CD14-positive monocyte (primary cell): ENCODE results near the gene SLC25A46. TPM values are rescaled to one million over a fixed set of nuclear protein-coding genes. Genes with fewer than 3 reads are reported as not detected.

Experiments used
- DNase-seq, 3 donors: peaks; one replicate each; pipeline ENCODE4 v3.0.0-alpha.2; 2011 to 2022
- H2AFZ ChIP-seq: 2 replicates; pipeline ENCODE4 v1.6.0; 2012; ENCODE audit warnings: mild to moderate bottlenecking, low read depth, low read length, inconsistent platforms; ENCODE audit not compliant: insufficient read depth, poor library complexity, severe bottlenecking
- H3K27ac ChIP-seq, 2 donors: 1 replicate in 1 of 2; 2 replicates in 1 of 2; pipeline ENCODE4 v1.5.1; 2012 to 2013; ENCODE audit warnings: low read length in 2 of 2, control low read depth in 1 of 2, inconsistent platforms in 1 of 2, low read depth in 1 of 2, mild to moderate bottlenecking in 1 of 2
- H3K27me3 ChIP-seq, 2 donors: one replicate each; pipeline versions ENCODE4 v1.6.0 to v1.6.1; 2011 to 2013; ENCODE audit warnings: low read length in 2 of 2; ENCODE audit not compliant: control insufficient read depth in 2 of 2, insufficient read depth in 2 of 2
- H3K36me3 ChIP-seq, 2 donors: replicated peaks in 1 of 2; 1 replicate in 1 of 2; 2 replicates in 1 of 2; pipeline versions ENCODE4 v1.5.1 to v1.6.1; 2012 to 2013; ENCODE audit warnings: low read length in 2 of 2, control low read depth in 1 of 2, inconsistent platforms in 1 of 2, mild to moderate bottlenecking in 1 of 2; ENCODE audit not compliant: insufficient read depth in 2 of 2, control insufficient read depth in 1 of 2
- H3K4me1 ChIP-seq, 2 donors: 1 replicate in 1 of 2; 2 replicates in 1 of 2; pipeline versions ENCODE4 v1.5.1 to v1.6.1; 2012 to 2013; ENCODE audit warnings: low read length in 2 of 2, control low read depth in 1 of 2, inconsistent platforms in 1 of 2, mild to moderate bottlenecking in 1 of 2, moderate library complexity in 1 of 2; ENCODE audit not compliant: insufficient read depth in 2 of 2, control insufficient read depth in 1 of 2
- H3K4me2 ChIP-seq: replicated peaks from 2 replicates; pipeline ENCODE3; 2012; ENCODE audit warnings: low read length, moderate library complexity, mild to moderate bottlenecking; ENCODE audit not compliant: poor library complexity, severe bottlenecking; ENCODE audit errors: extremely low read depth
- H3K4me3 ChIP-seq, 3 experiments: fragments of 200-600 bp in 1 of 3; sonication (generic) in 1 of 3; replicated peaks in 1 of 3; 1 replicate in 2 of 3; 2 replicates in 1 of 3; pipeline ENCODE4 v1.5.1; 2011 to 2013; ENCODE audit warnings: low read length in 3 of 3, mild to moderate bottlenecking in 3 of 3, control low read depth in 2 of 3, low read depth in 2 of 3, inconsistent platforms in 1 of 3, moderate library complexity in 1 of 3
- H3K79me2 ChIP-seq: 2 replicates; pipeline ENCODE4 v1.6.0; 2012; ENCODE audit warnings: mild to moderate bottlenecking, control low read depth, inconsistent platforms, low read length, moderate library complexity; ENCODE audit not compliant: insufficient read depth
- H3K9ac ChIP-seq: 2 replicates; pipeline ENCODE4 v1.6.0; 2017; ENCODE audit warnings: low read length, mild to moderate bottlenecking; ENCODE audit not compliant: insufficient read depth, poor library complexity, severe bottlenecking
- H3K9me3 ChIP-seq, 2 donors: replicated peaks in 1 of 2; 1 replicate in 1 of 2; 2 replicates in 1 of 2; pipeline versions ENCODE4 v1.5.1 to v1.6.1; 2012 to 2013; ENCODE audit warnings: low read length in 2 of 2, control low read depth in 1 of 2; ENCODE audit not compliant: control insufficient read depth in 1 of 2, insufficient read depth in 1 of 2
- H4K20me1 ChIP-seq: 2 replicates; pipeline ENCODE4 v1.6.0; 2012; ENCODE audit warnings: mild to moderate bottlenecking, low read length, control low read depth, moderate library complexity; ENCODE audit not compliant: insufficient read depth
- H3K27ac Mint-ChIP-seq, 7 donors: one replicate each; pipeline ENCODE4 v1.8.0; 2020; ENCODE audit warnings: mild to moderate bottlenecking in 7 of 7, mixed read lengths in 7 of 7, moderate library complexity in 6 of 7, inconsistent platforms in 2 of 7
- H3K27me3 Mint-ChIP-seq, 3 donors: one replicate each; pipeline ENCODE4 v1.8.0; 2021 to 2022; ENCODE audit warnings: low read depth in 3 of 3, mild to moderate bottlenecking in 3 of 3, mixed read lengths in 3 of 3, moderate library complexity in 3 of 3, inconsistent platforms in 1 of 3
- H3K36me3 Mint-ChIP-seq, 2 donors: one replicate each; pipeline ENCODE4 v1.8.0; 2020; ENCODE audit warnings: mixed read lengths in 2 of 2, inconsistent platforms in 1 of 2, mild to moderate bottlenecking in 1 of 2
- H3K4me1 Mint-ChIP-seq: one replicate; pipeline ENCODE4 v1.8.0; 2020; ENCODE audit warnings: mild to moderate bottlenecking, mixed read lengths
- H3K4me3 Mint-ChIP-seq, 2 donors: one replicate each; pipeline ENCODE4 v1.8.0; 2020; ENCODE audit warnings: mild to moderate bottlenecking in 2 of 2, mixed read lengths in 2 of 2, moderate library complexity in 1 of 2
- H3K9me3 Mint-ChIP-seq, 7 donors: one replicate each; pipeline ENCODE4 v1.8.0; 2020 to 2022; ENCODE audit warnings: mixed read lengths in 7 of 7, mild to moderate bottlenecking in 6 of 7, moderate library complexity in 6 of 7, inconsistent platforms in 2 of 7
- CTCF ChIP-seq: fragments of 200-600 bp; IDR thresholded peaks from one replicate; pipeline ENCODE4 v1.8.0; 2022; ENCODE audit warnings: antibody characterized with exemption, mild to moderate bottlenecking
- WGBS: methylation state at CpG from one replicate; pipeline ENCODE4 v1.1.5; 2013; ENCODE audit warnings: missing lambda C conversion rate; ENCODE audit not compliant: insufficient coverage; 5-methylcytosine and 5-hydroxymethylcytosine counted together
- intact Hi-C, 2 donors: fragments of 100-400 bp; cut with micrococcal nuclease; formaldehyde crosslinking; loops; one replicate each; pipeline versions ENCODE4 v1.15.0 to v1.15.1; 2023
- polyA plus RNA-seq, 3 donors: library from polyadenylated mRNA; depleted of rRNA in 1 of 3; unstranded in 2 of 3; stranded (reverse) in 1 of 3; fragments of 300-500 nt in 2 of 3; fragments of >200 nt in 1 of 3; fragmentation: Illumina TruSeq in 2 of 3; gene quantifications; 1 replicate in 2 of 3; 2 replicates in 1 of 3; pipeline ENCODE4 v1.2.3, GENCODE V29; 2012 to 2021

Gene SLC25A46
- polyA plus RNA-seq, 3 donors = 20.1 to 32.2 (median 29.7) TPM

DNA sequence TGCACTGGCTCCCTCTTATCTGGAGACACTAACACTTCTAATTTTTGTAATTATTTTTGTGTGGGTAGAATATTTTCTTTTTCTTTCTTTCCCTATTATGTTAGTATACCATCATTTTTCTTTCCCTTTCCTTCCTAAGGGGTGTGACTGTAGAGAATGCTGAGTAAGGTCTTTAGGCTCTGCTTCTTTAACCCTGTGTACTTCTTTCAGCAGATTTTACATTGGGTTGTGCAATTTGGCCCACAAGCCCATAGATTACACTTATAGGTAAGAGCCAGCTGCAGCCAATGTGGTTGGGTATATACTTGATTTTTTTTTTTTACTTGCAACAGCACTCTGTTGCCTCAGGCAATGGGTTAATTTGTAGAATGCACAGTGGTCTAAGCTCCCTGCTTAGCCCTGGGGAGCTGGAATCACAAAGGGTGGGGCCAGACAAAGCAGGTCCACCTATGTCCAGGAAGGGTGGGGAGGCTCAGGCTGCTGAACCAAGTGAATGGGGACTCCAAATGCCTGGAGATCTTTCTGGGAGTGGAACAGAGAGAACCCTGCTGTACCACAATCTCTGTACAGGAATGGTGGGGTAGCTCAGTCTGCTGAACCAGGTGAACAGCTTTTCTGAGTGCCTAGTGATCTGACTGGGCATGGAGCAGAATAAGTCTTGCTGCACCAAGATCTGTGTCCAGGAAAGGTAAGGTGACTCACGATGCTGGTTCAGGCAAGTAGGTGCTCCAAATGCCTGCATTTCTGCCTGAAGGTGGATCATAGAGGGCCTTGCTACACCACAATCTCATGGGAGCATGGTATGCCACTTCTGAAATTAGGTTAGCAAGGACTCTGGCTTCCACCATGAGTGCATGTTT lies 64.9 kb downstream of the SLC25A46 start:
- H3K9me3 ChIP-seq = peaks cover 11 to 17% of the 10 kb centered on the region in 2 donors
- Mint-ChIP-seq H3K9me3 (peaks cover 3 to 22% (median 10%) of the 10 kb centered on the region in 7 donors), H3K27me3 (peaks cover 0 to 2% (median 0%) of the 10 kb centered on the region in 3 donors), H3K4me3 (no peak overlapping the region), H3K27ac (no peak overlapping the region), H3K4me1 (no peaks in the 10 kb centered on the region), H3K36me3 (no peaks in the 10 kb centered on the region)
- no peak overlapping the region for H3K9ac ChIP-seq
- H3K79me2 ChIP-seq = no peaks in the 10 kb centered on the region
- intact Hi-C loops = no loop called here
- no peaks in the 10 kb centered on the region for H3K4me1 ChIP-seq
- no peak overlapping the region for H2AFZ ChIP-seq
- DNase-seq = no peak
- H3K27ac ChIP-seq = no peak overlapping the region
- no peaks in the 10 kb centered on the region for H3K36me3 ChIP-seq
- no peak overlapping the region for H3K4me2 ChIP-seq
- no peak overlapping the region for H3K4me3 ChIP-seq
- no peaks in the 10 kb centered on the region for H3K27me3 ChIP-seq
- TF ChIP-seq CTCF = no peak
- H4K20me1 ChIP-seq = no peaks in the 10 kb centered on the region
- WGBS = 80% methylated on average over 1 of the region's 1 CpG

DNA sequence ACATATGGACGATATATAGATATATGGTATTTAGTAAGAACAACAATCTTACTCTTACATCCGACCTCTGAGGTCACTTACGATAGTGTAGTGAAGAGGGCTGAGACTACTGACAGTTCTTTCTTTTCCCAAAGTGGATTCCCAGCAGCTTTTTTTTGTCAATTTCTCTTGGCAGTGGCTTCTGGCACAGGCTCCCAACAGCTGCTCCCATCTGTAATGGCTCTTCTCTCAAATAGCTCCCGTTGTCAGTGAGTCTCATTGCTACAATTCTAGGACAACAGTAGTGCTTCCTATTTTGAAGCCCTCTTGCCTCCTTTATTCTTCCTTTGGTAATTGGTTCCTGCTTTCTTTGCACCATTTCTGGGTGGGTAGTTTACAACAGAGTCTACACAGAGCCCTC lies 68.4 kb downstream of the SLC25A46 start:
- no peaks in the 10 kb centered on the region for H3K4me1 ChIP-seq
- no peak overlapping the region for H2AFZ ChIP-seq
- H3K36me3 Mint-ChIP-seq = no peaks in the 10 kb centered on the region
- H4K20me1 ChIP-seq = no peaks in the 10 kb centered on the region
- intact Hi-C loops = no loop called here
- no peaks in the 10 kb centered on the region for H3K36me3 ChIP-seq
- no peak overlapping the region for H3K27ac Mint-ChIP-seq
- no peak overlapping the region for H3K27ac ChIP-seq
- peaks cover 0 to 7% (median 4%) of the 10 kb centered on the region in 7 donors for H3K9me3 Mint-ChIP-seq
- H3K4me3 Mint-ChIP-seq = no peak overlapping the region
- H3K4me2 ChIP-seq = no peak overlapping the region
- peaks cover 0 to 2% (median 0%) of the 10 kb centered on the region in 3 donors for H3K27me3 Mint-ChIP-seq
- H3K9me3 ChIP-seq = peaks cover 14 to 17% of the 10 kb centered on the region in 2 donors
- DNase-seq = no peak
- TF ChIP-seq CTCF = no peak
- no peaks in the 10 kb centered on the region for H3K79me2 ChIP-seq
- 85% methylated on average over 2 of the region's 4 CpGs for WGBS
- H3K27me3 ChIP-seq = no peaks in the 10 kb centered on the region
- H3K4me1 Mint-ChIP-seq = no peaks in the 10 kb centered on the region
- H3K4me3 ChIP-seq = no peak overlapping the region
- no peak overlapping the region for H3K9ac ChIP-seq
